WTC11 (cell line): ENCODE measurements around the gene LIMS3.
"Not testable (repeated sequence)": the region's sequence is repeated elsewhere in the genome, so short reads cannot be mapped to it uniquely, and the experiment has no call there.

Experiments
- CTCF ChIP-seq: fragments of 200-600 bp; IDR thresholded peaks from 2 replicates; pipeline ENCODE4 v1.8.0; 2022; ENCODE audit warnings: antibody characterized with exemption
- ZNF512 ChIP-seq: sonication (generic); formaldehyde crosslinking; IDR thresholded peaks from 2 replicates; pipeline ENCODE4 v1.8.1; 2022; ENCODE audit warnings: missing genetic modification reagents, borderline replicate concordance

- TF ChIP-seq CTCF; ZNF512 (CRISPR knock-in tag): not testable (repeated sequence)
Measured at GRCh38 chr2:109966858-109967257, 68.4 kb downstream of the LIMS3 start.
